K562 (cell line): ENCODE results near the gene GPR15. TPM values are rescaled to one million over a fixed set of nuclear protein-coding genes. Genes with fewer than 3 reads are reported as not detected.
A peak's percentile ranks its signal among the peaks of the same experiment; 100 is the strongest.

ENCODE experiments used
- CBX5 ChIP-seq: IDR thresholded peaks from 2 replicates; pipeline ENCODE4 v1.6.1; 2014; ENCODE audit warnings: low read depth, borderline replicate concordance
- IFI16 ChIP-seq: fragments of 250-450 bp; sonication (Bioruptor Pico); IDR thresholded peaks from 2 replicates; pipeline ENCODE4 v2.1.2; 2022; ENCODE audit warnings: mild to moderate bottlenecking, inconsistent platforms
- MCM5 ChIP-seq: fragments of 450-650 bp; IDR thresholded peaks from 2 replicates; pipeline ENCODE4 v1.6.1; 2016; ENCODE audit warnings: low read depth
- MTA2 ChIP-seq: fragments of 450-650 bp; IDR thresholded peaks from 2 replicates; pipeline ENCODE4 v1.6.1; 2016; ENCODE audit warnings: low read depth
- MYC ChIP-seq, 2 experiments: fragments of 250-450 bp in 1 of 2; sonication (Bioruptor Pico) in 1 of 2; IDR thresholded peaks; 2 replicates each; pipeline versions ENCODE4 v1.5.1 to v1.6.1; 2012 to 2021; ENCODE audit warnings: low read depth in 2 of 2, borderline replicate concordance in 1 of 2, improper control_type of control experiment in 1 of 2, low read length in 1 of 2, mild to moderate bottlenecking in 1 of 2, moderate library complexity in 1 of 2
- RBM39 ChIP-seq: fragments of 200-400 bp; formaldehyde crosslinking; optimal IDR thresholded peaks from 2 replicates; pipeline ENCODE3; 2018; ENCODE audit warnings: low read depth, low read length
- RHOXF2B ChIP-seq: fragments of 250-450 bp; sonication (Bioruptor Pico); conservative IDR thresholded peaks from 2 replicates; pipeline ENCODE4 v1.5.1; 2021
- ZNF253 ChIP-seq: fragments of 250-450 bp; sonication (Bioruptor Pico); conservative IDR thresholded peaks from 2 replicates; pipeline ENCODE4 v1.6.1; 2021; ENCODE audit warnings: mild to moderate bottlenecking
- ZNF263 ChIP-seq: sonication (generic); formaldehyde crosslinking; IDR thresholded peaks from 2 replicates; pipeline ENCODE4 v1.8.0; 2022; ENCODE audit warnings: mild to moderate bottlenecking, missing genetic modification reagents, borderline replicate concordance
- ZNF347 ChIP-seq: fragments of 450-650 bp; formaldehyde crosslinking; IDR thresholded peaks from 2 replicates; pipeline ENCODE4 v1.4.0; 2020; ENCODE audit warnings: low read depth, mild to moderate bottlenecking, moderate library complexity
- polyA plus RNA-seq, 8 experiments: library from polyadenylated mRNA; depleted of rRNA in 4 of 8; stranded (reverse) in 5 of 8; unstranded in 3 of 8; fragments of >200 nt; fragmentation: Nextera tagmentation in 2 of 8; fragmentation: Illumina TruSeq in 1 of 8; extraction: Ambion mirVana in 2 of 8; extraction: Trizol in 1 of 8; gene quantifications; 2 replicates each; pipeline versions ENCODE4 v1.2.1 to v1.2.3, GENCODE V29; 2011 to 2014; ENCODE audit warnings: inconsistent platforms in 1 of 8, missing spikeins in 1 of 8
- total RNA-seq, 7 experiments: library from RNA; depleted of rRNA in 6 of 7; stranded (reverse); fragments of >200 nt in 6 of 7; fragmentation: Illumina TruSeq in 2 of 7; extraction: Trizol in 2 of 7; gene quantifications; 2 replicates each; pipeline versions ENCODE4 v1.2.1 to v1.2.3, GENCODE V29; 2011 to 2021; ENCODE audit warnings: low replicate concordance in 1 of 7
- TF ChIP-seq, protein P1 (sequence below): fragments of 450-650 bp; IDR thresholded peaks from 2 replicates; pipeline ENCODE4 v1.6.1; 2014; ENCODE audit warnings: low read depth, mild to moderate bottlenecking, moderate library complexity, borderline replicate concordance
- TF ChIP-seq, protein P2 (sequence below): fragments of 450-650 bp; IDR thresholded peaks from 2 replicates; pipeline ENCODE4 v1.6.1; 2017; ENCODE audit warnings: antibody characterized with exemption, mild to moderate bottlenecking
- TF ChIP-seq, protein P3 (sequence below), 2 experiments: fragments of 150-350 bp in 1 of 2; IDR thresholded peaks; 2 replicates each; pipeline ENCODE4 v1.6.1; 2012 to 2016; ENCODE audit warnings: low read depth in 2 of 2, low read length in 2 of 2, mild to moderate bottlenecking in 1 of 2, moderate library complexity in 1 of 2
- TF ChIP-seq, protein P4 (sequence below): fragments of 250-450 bp; sonication (Bioruptor Pico); IDR thresholded peaks from 2 replicates; pipeline ENCODE4 v1.6.1; 2021; ENCODE audit warnings: mild to moderate bottlenecking
- TF ChIP-seq, protein P5 (sequence below): IDR thresholded peaks from 3 replicates; pipeline ENCODE4 v1.6.1; 2011; ENCODE audit warnings: borderline replicate concordance, mild to moderate bottlenecking, moderate library complexity; ENCODE audit not compliant: insufficient read length; ENCODE audit errors: extremely low read depth

GPR15 gene
- total and polyA plus RNA-seq, 9 of the 15 experiments (the other 6 are each of a cell fraction or from before 2014, with no cell fraction given) = 0.13 TPM; not detected in 8

DNA sequence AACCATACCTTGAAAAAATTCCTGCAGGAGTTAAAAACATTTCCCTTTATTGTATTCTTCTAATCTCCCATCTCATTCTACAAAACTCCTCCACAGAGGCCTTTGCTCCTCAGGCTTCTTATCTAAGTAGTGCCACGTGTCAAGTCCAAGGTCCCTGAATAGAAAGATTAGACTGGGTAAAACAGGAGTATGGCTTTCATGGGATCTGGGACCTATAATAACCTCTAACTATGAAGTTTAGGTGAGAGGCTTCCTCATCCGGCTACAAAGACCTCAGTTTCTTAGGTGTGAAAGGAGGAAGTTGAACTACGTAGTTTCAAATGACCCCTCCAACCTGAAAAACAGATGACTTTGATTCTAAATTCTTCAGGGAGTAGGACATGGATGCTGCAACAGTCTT, 20.0 kb downstream of the GPR15 start (continued):
- TF ChIP-seq MYC (IDR thresholded peaks at IDR 0.05; ENCODE audit: low read depth, low read length) (peak; percentile 64), MYC (CRISPR knock-in tag; IDR thresholded peaks at IDR 0.05; ENCODE audit: borderline replicate concordance, low read depth) (no peak), MCM5 (no peak), IFI16 (CRISPR knock-in tag) (no peak), ZNF263 (no peak), RHOXF2B (CRISPR knock-in tag) (no peak), ZNF347 (CRISPR knock-in tag) (no peak), ZNF253 (CRISPR knock-in tag) (no peak), MTA2 (peak; percentile 57; the same call in 1 of the 2 replicates), RBM39 (no peak), CBX5 (no peak)
- TF ChIP-seq, protein P1, sequence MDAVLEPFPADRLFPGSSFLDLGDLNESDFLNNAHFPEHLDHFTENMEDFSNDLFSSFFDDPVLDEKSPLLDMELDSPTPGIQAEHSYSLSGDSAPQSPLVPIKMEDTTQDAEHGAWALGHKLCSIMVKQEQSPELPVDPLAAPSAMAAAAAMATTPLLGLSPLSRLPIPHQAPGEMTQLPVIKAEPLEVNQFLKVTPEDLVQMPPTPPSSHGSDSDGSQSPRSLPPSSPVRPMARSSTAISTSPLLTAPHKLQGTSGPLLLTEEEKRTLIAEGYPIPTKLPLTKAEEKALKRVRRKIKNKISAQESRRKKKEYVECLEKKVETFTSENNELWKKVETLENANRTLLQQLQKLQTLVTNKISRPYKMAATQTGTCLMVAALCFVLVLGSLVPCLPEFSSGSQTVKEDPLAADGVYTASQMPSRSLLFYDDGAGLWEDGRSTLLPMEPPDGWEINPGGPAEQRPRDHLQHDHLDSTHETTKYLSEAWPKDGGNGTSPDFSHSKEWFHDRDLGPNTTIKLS = peak; percentile 86
- TF ChIP-seq, protein P2, sequence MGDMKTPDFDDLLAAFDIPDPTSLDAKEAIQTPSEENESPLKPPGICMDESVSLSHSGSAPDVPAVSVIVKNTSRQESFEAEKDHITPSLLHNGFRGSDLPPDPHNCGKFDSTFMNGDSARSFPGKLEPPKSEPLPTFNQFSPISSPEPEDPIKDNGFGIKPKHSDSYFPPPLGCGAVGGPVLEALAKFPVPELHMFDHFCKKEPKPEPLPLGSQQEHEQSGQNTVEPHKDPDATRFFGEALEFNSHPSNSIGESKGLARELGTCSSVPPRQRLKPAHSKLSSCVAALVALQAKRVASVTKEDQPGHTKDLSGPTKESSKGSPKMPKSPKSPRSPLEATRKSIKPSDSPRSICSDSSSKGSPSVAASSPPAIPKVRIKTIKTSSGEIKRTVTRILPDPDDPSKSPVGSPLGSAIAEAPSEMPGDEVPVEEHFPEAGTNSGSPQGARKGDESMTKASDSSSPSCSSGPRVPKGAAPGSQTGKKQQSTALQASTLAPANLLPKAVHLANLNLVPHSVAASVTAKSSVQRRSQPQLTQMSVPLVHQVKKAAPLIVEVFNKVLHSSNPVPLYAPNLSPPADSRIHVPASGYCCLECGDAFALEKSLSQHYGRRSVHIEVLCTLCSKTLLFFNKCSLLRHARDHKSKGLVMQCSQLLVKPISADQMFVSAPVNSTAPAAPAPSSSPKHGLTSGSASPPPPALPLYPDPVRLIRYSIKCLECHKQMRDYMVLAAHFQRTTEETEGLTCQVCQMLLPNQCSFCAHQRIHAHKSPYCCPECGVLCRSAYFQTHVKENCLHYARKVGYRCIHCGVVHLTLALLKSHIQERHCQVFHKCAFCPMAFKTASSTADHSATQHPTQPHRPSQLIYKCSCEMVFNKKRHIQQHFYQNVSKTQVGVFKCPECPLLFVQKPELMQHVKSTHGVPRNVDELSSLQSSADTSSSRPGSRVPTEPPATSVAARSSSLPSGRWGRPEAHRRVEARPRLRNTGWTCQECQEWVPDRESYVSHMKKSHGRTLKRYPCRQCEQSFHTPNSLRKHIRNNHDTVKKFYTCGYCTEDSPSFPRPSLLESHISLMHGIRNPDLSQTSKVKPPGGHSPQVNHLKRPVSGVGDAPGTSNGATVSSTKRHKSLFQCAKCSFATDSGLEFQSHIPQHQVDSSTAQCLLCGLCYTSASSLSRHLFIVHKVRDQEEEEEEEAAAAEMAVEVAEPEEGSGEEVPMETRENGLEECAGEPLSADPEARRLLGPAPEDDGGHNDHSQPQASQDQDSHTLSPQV = peak; percentile 80
- TF ChIP-seq, protein P3, sequence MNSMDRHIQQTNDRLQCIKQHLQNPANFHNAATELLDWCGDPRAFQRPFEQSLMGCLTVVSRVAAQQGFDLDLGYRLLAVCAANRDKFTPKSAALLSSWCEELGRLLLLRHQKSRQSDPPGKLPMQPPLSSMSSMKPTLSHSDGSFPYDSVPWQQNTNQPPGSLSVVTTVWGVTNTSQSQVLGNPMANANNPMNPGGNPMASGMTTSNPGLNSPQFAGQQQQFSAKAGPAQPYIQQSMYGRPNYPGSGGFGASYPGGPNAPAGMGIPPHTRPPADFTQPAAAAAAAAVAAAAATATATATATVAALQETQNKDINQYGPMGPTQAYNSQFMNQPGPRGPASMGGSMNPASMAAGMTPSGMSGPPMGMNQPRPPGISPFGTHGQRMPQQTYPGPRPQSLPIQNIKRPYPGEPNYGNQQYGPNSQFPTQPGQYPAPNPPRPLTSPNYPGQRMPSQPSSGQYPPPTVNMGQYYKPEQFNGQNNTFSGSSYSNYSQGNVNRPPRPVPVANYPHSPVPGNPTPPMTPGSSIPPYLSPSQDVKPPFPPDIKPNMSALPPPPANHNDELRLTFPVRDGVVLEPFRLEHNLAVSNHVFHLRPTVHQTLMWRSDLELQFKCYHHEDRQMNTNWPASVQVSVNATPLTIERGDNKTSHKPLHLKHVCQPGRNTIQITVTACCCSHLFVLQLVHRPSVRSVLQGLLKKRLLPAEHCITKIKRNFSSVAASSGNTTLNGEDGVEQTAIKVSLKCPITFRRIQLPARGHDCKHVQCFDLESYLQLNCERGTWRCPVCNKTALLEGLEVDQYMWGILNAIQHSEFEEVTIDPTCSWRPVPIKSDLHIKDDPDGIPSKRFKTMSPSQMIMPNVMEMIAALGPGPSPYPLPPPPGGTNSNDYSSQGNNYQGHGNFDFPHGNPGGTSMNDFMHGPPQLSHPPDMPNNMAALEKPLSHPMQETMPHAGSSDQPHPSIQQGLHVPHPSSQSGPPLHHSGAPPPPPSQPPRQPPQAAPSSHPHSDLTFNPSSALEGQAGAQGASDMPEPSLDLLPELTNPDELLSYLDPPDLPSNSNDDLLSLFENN (IDR thresholded peaks at IDR 0.05; ENCODE audit: low read depth in 2 of 2, low read length in 2 of 2) = 0 out of 4 replicates have a peak, but pooled peaks of 1 of the 2 experiments have one; percentile 19
- TF ChIP-seq, protein P4, sequence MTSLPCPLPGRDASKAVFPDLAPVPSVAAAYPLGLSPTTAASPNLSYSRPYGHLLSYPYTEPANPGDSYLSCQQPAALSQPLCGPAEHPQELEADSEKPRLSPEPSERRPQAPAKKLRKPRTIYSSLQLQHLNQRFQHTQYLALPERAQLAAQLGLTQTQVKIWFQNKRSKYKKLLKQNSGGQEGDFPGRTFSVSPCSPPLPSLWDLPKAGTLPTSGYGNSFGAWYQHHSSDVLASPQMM (CRISPR knock-in tag) = no peak
- TF ChIP-seq, protein P5, sequence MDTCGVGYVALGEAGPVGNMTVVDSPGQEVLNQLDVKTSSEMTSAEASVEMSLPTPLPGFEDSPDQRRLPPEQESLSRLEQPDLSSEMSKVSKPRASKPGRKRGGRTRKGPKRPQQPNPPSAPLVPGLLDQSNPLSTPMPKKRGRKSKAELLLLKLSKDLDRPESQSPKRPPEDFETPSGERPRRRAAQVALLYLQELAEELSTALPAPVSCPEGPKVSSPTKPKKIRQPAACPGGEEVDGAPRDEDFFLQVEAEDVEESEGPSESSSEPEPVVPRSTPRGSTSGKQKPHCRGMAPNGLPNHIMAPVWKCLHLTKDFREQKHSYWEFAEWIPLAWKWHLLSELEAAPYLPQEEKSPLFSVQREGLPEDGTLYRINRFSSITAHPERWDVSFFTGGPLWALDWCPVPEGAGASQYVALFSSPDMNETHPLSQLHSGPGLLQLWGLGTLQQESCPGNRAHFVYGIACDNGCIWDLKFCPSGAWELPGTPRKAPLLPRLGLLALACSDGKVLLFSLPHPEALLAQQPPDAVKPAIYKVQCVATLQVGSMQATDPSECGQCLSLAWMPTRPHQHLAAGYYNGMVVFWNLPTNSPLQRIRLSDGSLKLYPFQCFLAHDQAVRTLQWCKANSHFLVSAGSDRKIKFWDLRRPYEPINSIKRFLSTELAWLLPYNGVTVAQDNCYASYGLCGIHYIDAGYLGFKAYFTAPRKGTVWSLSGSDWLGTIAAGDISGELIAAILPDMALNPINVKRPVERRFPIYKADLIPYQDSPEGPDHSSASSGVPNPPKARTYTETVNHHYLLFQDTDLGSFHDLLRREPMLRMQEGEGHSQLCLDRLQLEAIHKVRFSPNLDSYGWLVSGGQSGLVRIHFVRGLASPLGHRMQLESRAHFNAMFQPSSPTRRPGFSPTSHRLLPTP = no peak
